GM21528 (cell line): ENCODE results near the gene CACNA1E.

Experiments
- ATAC-seq: cut with Tn5 transposase; IDR thresholded peaks from one replicate; pipeline ENCODE4 v1.9.1; 2021; ENCODE audit warnings: mild to moderate bottlenecking, moderate library complexity; ENCODE audit not compliant: unreplicated experiment, low FRiP score

The CACNA1E gene

GRCh38 chr1:181674617-181675016 is 191.3 kb downstream of the CACNA1E start:
- ATAC-seq, result no peak

- ATAC-seq, result no peak
Measured at GRCh38 chr1:181675091-181675917, 192.0 kb downstream of the CACNA1E start.

- no peak for ATAC-seq
Measured at GRCh38 chr1:181675918-181676190, 192.5 kb downstream of the CACNA1E start.

GRCh38 chr1:181676269-181676668 is 193.0 kb downstream of the CACNA1E start:
- peak; percentile 70 for ATAC-seq

GRCh38 chr1:181680332-181680731 is 197.0 kb downstream of the CACNA1E start:
- ATAC-seq, result no peak

- no peak for ATAC-seq
Measured at GRCh38 chr1:181680871-181681270, 197.6 kb downstream of the CACNA1E start.

GRCh38 chr1:181685211-181685610 is 201.9 kb downstream of the CACNA1E start:
- no peak for ATAC-seq

GRCh38 chr1:181701891-181702290 is 218.6 kb downstream of the CACNA1E start:
- no peak for ATAC-seq

- no peak for ATAC-seq
Measured at GRCh38 chr1:181704546-181704945, 221.2 kb downstream of the CACNA1E start.

GRCh38 chr1:181711820-181712219 is 228.5 kb downstream of the CACNA1E start:
- ATAC-seq, result no peak

- no peak for ATAC-seq
Measured at GRCh38 chr1:181712711-181713110, 229.4 kb downstream of the CACNA1E start.

- no peak for ATAC-seq
Measured at GRCh38 chr1:181714428-181714827, 231.1 kb downstream of the CACNA1E start.

- no peak for ATAC-seq
Measured at GRCh38 chr1:181718034-181718433, 234.7 kb downstream of the CACNA1E start.

GRCh38 chr1:181726320-181727012 is 243.1 kb downstream of the CACNA1E start:
- ATAC-seq, result no peak

GRCh38 chr1:181730606-181731005 is 247.3 kb downstream of the CACNA1E start:
- ATAC-seq, result no peak

- ATAC-seq, result no peak
Measured at GRCh38 chr1:181732218-181732990, 249.1 kb downstream of the CACNA1E start.

GRCh38 chr1:181733486-181733885 is 250.2 kb downstream of the CACNA1E start:
- no peak for ATAC-seq

GRCh38 chr1:181737056-181737455 is 253.7 kb downstream of the CACNA1E start:
- ATAC-seq, result no peak

GRCh38 chr1:181739214-181739613 is 255.9 kb downstream of the CACNA1E start:
- ATAC-seq, result no peak

- ATAC-seq, result no peak
Measured at GRCh38 chr1:181742426-181742825, 259.1 kb downstream of the CACNA1E start.

GRCh38 chr1:181743878-181744312 is 260.6 kb downstream of the CACNA1E start:
- no peak for ATAC-seq
